H1 (cell line): ENCODE data around the gene CTPS1. TPM values are rescaled to one million over a fixed set of nuclear protein-coding genes. Genes with fewer than 3 reads are reported as not detected.

Experiments
- CTCF ChIA-PET: fragments of 300-600 bp; sonication (Branson Sonifier 250); formaldehyde crosslinking; loops from one replicate; lab custom pipeline; 2021; ENCODE audit not compliant: partially characterized antibody; lab: Charles Lee
- POLR2A ChIA-PET: fragments of 300-600 bp; sonication (Branson Sonifier 250); formaldehyde crosslinking; loops from one replicate; lab custom pipeline; 2021; ENCODE audit warnings: inconsistent platforms; ENCODE audit not compliant: partially characterized antibody; lab: Charles Lee
- DNase-seq, 2 experiments: peaks; one replicate each; pipeline versions ENCODE4 v3.0.0 to v3.0.0-alpha.2; 2010 to 2022; ENCODE audit warnings: low spot score in 2 of 2, low read depth in 1 of 2, mixed read lengths in 1 of 2
- FAIRE-seq: peaks from 2 replicates; lab custom pipeline; 2011; peaks lifted over from hg19 to GRCh38; lab: Jason Lieb, UNC
- H2AFZ ChIP-seq: 2 replicates; pipeline ENCODE4 v1.8.1; 2012; ENCODE audit warnings: low read length, inconsistent platforms
- H2AK5ac ChIP-seq: 2 replicates; pipeline ENCODE4 v1.6.1; 2013; ENCODE audit warnings: low read depth, low read length
- H2BK120ac ChIP-seq: replicated peaks from 2 replicates; pipeline ENCODE3; 2013; ENCODE audit warnings: low read depth, low read length, inconsistent platforms
- H2BK12ac ChIP-seq: 2 replicates; pipeline ENCODE4 v1.6.1; 2013; ENCODE audit warnings: low read depth, low read length
- H2BK15ac ChIP-seq: 2 replicates; pipeline ENCODE4 v1.6.1; 2013; ENCODE audit warnings: low read length
- H2BK20ac ChIP-seq: 2 replicates; pipeline ENCODE4 v1.6.1; 2013; ENCODE audit warnings: low read length
- H2BK5ac ChIP-seq: 2 replicates; pipeline ENCODE4 v1.6.1; 2013; ENCODE audit warnings: low read depth, low read length
- H3K14ac ChIP-seq: 2 replicates; pipeline ENCODE4 v1.6.1; 2013; ENCODE audit warnings: inconsistent platforms; ENCODE audit not compliant: insufficient read length
- H3K18ac ChIP-seq: 2 replicates; pipeline ENCODE4 v1.6.1; 2013; ENCODE audit warnings: low read length; ENCODE audit errors: extremely low read depth
- H3K23ac ChIP-seq: 2 replicates; pipeline ENCODE4 v1.6.1; 2013; ENCODE audit warnings: inconsistent platforms; ENCODE audit not compliant: insufficient read length
- H3K23me2 ChIP-seq: 2 replicates; pipeline ENCODE4 v1.6.1; 2013; ENCODE audit warnings: low read depth, low read length
- H3K27ac ChIP-seq: 2 replicates; pipeline ENCODE4 v1.6.1; 2011; ENCODE audit warnings: low read depth, low read length, inconsistent platforms
- H3K27me3 ChIP-seq, 4 experiments: replicated peaks in 1 of 4; 1 replicate in 1 of 4; 2 replicates in 3 of 4; pipeline versions ENCODE4 v1.6.1 to v1.8.1; 2011 to 2013; ENCODE audit warnings: low read length in 3 of 4, mild to moderate bottlenecking in 3 of 4, inconsistent platforms in 2 of 4, mixed read lengths in 2 of 4, moderate library complexity in 1 of 4; ENCODE audit not compliant: control insufficient read depth in 3 of 4, insufficient read depth in 3 of 4; ENCODE audit errors: extremely low read depth in 1 of 4
- H3K36me3 ChIP-seq, 4 experiments: 2 replicates each; pipeline versions ENCODE4 v1.6.1 to v1.8.1; 2011 to 2013; ENCODE audit warnings: mild to moderate bottlenecking in 4 of 4, low read length in 3 of 4, moderate library complexity in 2 of 4, control low read depth in 1 of 4, inconsistent platforms in 1 of 4; ENCODE audit not compliant: insufficient read depth in 4 of 4, control insufficient read depth in 2 of 4
- H3K4ac ChIP-seq: replicated peaks from 2 replicates; pipeline ENCODE3; 2013; ENCODE audit warnings: low read length, low read depth, mixed read lengths, inconsistent platforms; ENCODE audit not compliant: insufficient read length
- H3K4me1 ChIP-seq, 4 experiments: replicated peaks in 1 of 4; 1 replicate in 1 of 4; 2 replicates in 3 of 4; pipeline versions ENCODE4 v1.6.1 to v1.8.1; 2011 to 2013; ENCODE audit warnings: low read length in 3 of 4, inconsistent platforms in 2 of 4, mixed read lengths in 1 of 4; ENCODE audit not compliant: insufficient read depth in 4 of 4, control insufficient read depth in 3 of 4
- H3K4me2 ChIP-seq, 2 experiments: 2 replicates each; pipeline versions ENCODE4 v1.6.1 to v1.8.1; 2011 to 2013; ENCODE audit warnings: low read depth in 2 of 2, low read length in 2 of 2, control low read depth in 1 of 2, inconsistent platforms in 1 of 2, mild to moderate bottlenecking in 1 of 2; ENCODE audit not compliant: insufficient read depth in 1 of 2
- H3K4me3 ChIP-seq, 4 experiments: fragments of 200-600, 300-600 bp in 1 of 4; sonication (generic), shearing (Covaris generic), sonication (Bioruptor Twin) in 1 of 4; 2 replicates each; pipeline versions ENCODE4 v1.5.1 to v1.8.1; 2011 to 2016; ENCODE audit warnings: low read length in 4 of 4, low read depth in 3 of 4, control low read depth in 2 of 4, inconsistent platforms in 2 of 4, mild to moderate bottlenecking in 2 of 4, mixed read lengths in 1 of 4, moderate library complexity in 1 of 4; ENCODE audit not compliant: insufficient read depth in 2 of 4; ENCODE audit errors: extremely low read depth in 1 of 4
- H3K56ac ChIP-seq: replicated peaks from 2 replicates; pipeline ENCODE3; 2013; ENCODE audit warnings: low read depth, mild to moderate bottlenecking, mixed read lengths, low read length, inconsistent platforms; ENCODE audit not compliant: insufficient read length
- H3K79me1 ChIP-seq: 2 replicates; pipeline ENCODE4 v1.6.1; 2013; ENCODE audit warnings: low read depth, low read length, control low read depth
- H3K79me2 ChIP-seq, 2 experiments: 2 replicates each; pipeline versions ENCODE4 v1.6.1 to v1.8.1; 2012 to 2013; ENCODE audit warnings: low read length in 2 of 2, mild to moderate bottlenecking in 2 of 2, inconsistent platforms in 1 of 2; ENCODE audit not compliant: insufficient read depth in 2 of 2, control insufficient read depth in 1 of 2
- H3K9ac ChIP-seq, 4 experiments: replicated peaks in 1 of 4; 1 replicate in 1 of 4; 2 replicates in 3 of 4; pipeline versions ENCODE4 v1.6.1 to v1.8.1; 2011 to 2013; ENCODE audit warnings: low read depth in 3 of 4, low read length in 3 of 4, control low read depth in 2 of 4, mild to moderate bottlenecking in 2 of 4, moderate library complexity in 2 of 4, inconsistent platforms in 1 of 4; ENCODE audit errors: extremely low read depth in 1 of 4
- H3K9me3 ChIP-seq, 2 experiments: 2 replicates each; pipeline versions ENCODE4 v1.6.1 to v1.8.1; 2012 to 2013; ENCODE audit warnings: mild to moderate bottlenecking in 2 of 2, moderate library complexity in 2 of 2, control low read depth in 1 of 2, inconsistent platforms in 1 of 2, low read depth in 1 of 2, low read length in 1 of 2, mixed read lengths in 1 of 2; ENCODE audit not compliant: insufficient read depth in 2 of 2
- H4K20me1 ChIP-seq, 2 experiments: replicated peaks in 1 of 2; 2 replicates each; pipeline versions ENCODE3 to v1.8.1; 2011 to 2013; ENCODE audit warnings: inconsistent platforms in 2 of 2, low read length in 2 of 2, mild to moderate bottlenecking in 1 of 2; ENCODE audit not compliant: insufficient read depth in 2 of 2, control insufficient read depth in 1 of 2
- H4K5ac ChIP-seq: 2 replicates; pipeline ENCODE4 v1.6.1; 2013; ENCODE audit warnings: low read length, low read depth, mixed read lengths, inconsistent platforms; ENCODE audit not compliant: insufficient read length
- H4K8ac ChIP-seq: 2 replicates; pipeline ENCODE4 v1.8.0; 2013; ENCODE audit warnings: mild to moderate bottlenecking, moderate library complexity, low read length, inconsistent platforms; ENCODE audit not compliant: insufficient read depth; ENCODE audit errors: extremely low read depth
- H4K91ac ChIP-seq: replicated peaks from 2 replicates; pipeline ENCODE3; 2013; ENCODE audit warnings: low read length, mixed read lengths, inconsistent platforms; ENCODE audit not compliant: insufficient read length
- BACH1 ChIP-seq: IDR thresholded peaks from 2 replicates; pipeline ENCODE4 v1.6.1; 2012; ENCODE audit warnings: low read length, improper control_type of control experiment
- EGR1 ChIP-seq: IDR thresholded peaks from 2 replicates; pipeline ENCODE4 v1.6.1; 2011; ENCODE audit warnings: low read depth, low read length, borderline replicate concordance
- EP300 ChIP-seq, 2 experiments: IDR thresholded peaks; 1 replicate in 1 of 2; 2 replicates in 1 of 2; pipeline ENCODE4 v1.6.1; 2011 to 2012; ENCODE audit warnings: low read depth in 2 of 2, low read length in 2 of 2, mild to moderate bottlenecking in 2 of 2, borderline replicate concordance in 1 of 2, inconsistent platforms in 1 of 2, moderate library complexity in 1 of 2
- EZH2 ChIP-seq: fragments of 200-600 bp; sonication (generic); IDR thresholded peaks from 2 replicates; pipeline ENCODE4 v1.7.1; 2012; ENCODE audit warnings: low read depth, mild to moderate bottlenecking, moderate library complexity, low read length, inconsistent platforms; ENCODE audit not compliant: severe bottlenecking
- WGBS, 2 experiments: shearing (Covaris generic) in 1 of 2; methylation state at CpG; one replicate each; pipeline versions ENCODE4 v1.1.6 to v1.1.7; 2013 to 2015; ENCODE audit warnings: low lambda C conversion rate in 2 of 2, mixed read lengths in 2 of 2, inconsistent platforms in 1 of 2, low coverage in 1 of 2, missing lambda C conversion rate in 1 of 2; ENCODE audit not compliant: insufficient replicate concordance in 2 of 2, insufficient coverage in 1 of 2, insufficient read length in 1 of 2; ENCODE audit errors: extremely low coverage in 1 of 2, missing lambda C conversion rate in 1 of 2; 5-methylcytosine and 5-hydroxymethylcytosine counted together
- polyA plus RNA-seq, 7 experiments: library from polyadenylated mRNA; depleted of rRNA in 3 of 7; stranded (reverse) in 5 of 7; unstranded in 2 of 7; fragments of >200 nt in 5 of 7; fragments of 200-250 nt in 2 of 7; gene quantifications; 1 replicate in 5 of 7; 2 replicates in 1 of 7; 4 replicates in 1 of 7; pipeline versions ENCODE4 v1.2.1 to v1.2.3, GENCODE V29; 2011 to 2013; ENCODE audit warnings: missing spikeins in 2 of 7, mixed read lengths in 2 of 7
- total RNA-seq: library from RNA; stranded (reverse); fragmentation: NEBNext Ultra II Directional; extraction: Animal tissue kit (Norgen Biotek cat#: 25700); gene quantifications from 2 replicates; pipeline ENCODE4 v1.2.1, GENCODE V29; 2021

Gene CTPS1
- total and polyA plus RNA-seq, 2 of the 8 experiments (the other 6 are each of a cell fraction or from before 2014, with no cell fraction given) = 35.5 to 103 TPM

DNA sequence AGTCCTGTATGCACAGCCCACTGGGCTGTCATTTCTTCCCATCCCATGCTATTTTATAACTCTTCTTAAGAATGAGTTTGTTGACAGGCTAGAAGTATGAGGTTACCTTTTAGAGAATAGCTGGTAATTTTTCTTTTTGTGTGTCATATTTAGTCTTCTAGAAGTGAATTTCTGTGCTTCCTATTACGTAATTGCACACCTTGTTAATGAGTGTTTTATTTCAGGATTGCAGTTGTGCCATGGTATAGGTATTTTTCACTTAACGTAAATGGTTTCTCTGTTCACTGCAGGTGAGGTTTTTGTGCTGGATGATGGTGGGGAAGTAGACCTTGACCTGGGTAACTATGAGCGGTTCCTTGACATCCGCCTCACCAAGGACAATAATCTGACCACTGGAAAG, 5.0 kb downstream of the CTPS1 start:
- Histone ChIP-seq H3K4me1 (peaks cover 4 to 11% (median 4%) of the 10 kb centered on the region in 4 experiments; a peak in 5 of 7 replicates), H3K18ac (no peak overlapping the region), H3K4me2 (no peak overlapping the region), H2BK12ac (no peak overlapping the region), H3K27ac (no peak overlapping the region), H3K79me2 (peaks cover 17 to 61% of the 10 kb centered on the region in 2 experiments), H4K20me1 (peaks cover 12 to 27% of the 10 kb centered on the region in 2 experiments), H4K8ac (no peak overlapping the region), H3K23ac (no peak overlapping the region), H2AFZ (no peak overlapping the region), H2BK15ac (no peak overlapping the region), H4K5ac (no peak overlapping the region), H2BK20ac (no peak overlapping the region), H3K9me3 (no peaks in the 10 kb centered on the region), H3K56ac (no peak overlapping the region), H4K91ac (no peak overlapping the region), H2AK5ac (no peak overlapping the region), H3K9ac (no peak overlapping the region), H3K4ac (no peak overlapping the region), H3K23me2 (peaks cover 8% of the 10 kb centered on the region; the same call in 1 of the 2 replicates), H3K36me3 (peaks cover 40 to 65% (median 61%) of the 10 kb centered on the region in 4 experiments), H3K14ac (no peak overlapping the region), H2BK120ac (no peak overlapping the region), H2BK5ac (no peak overlapping the region), H3K27me3 (no peaks in the 10 kb centered on the region), H3K4me3 (no peak overlapping the region), H3K79me1 (no peaks in the 10 kb centered on the region; the same call in 1 of the 2 replicates)
- ChIA-PET CTCF (interaction anchor here (1.0 to 1.8 kb wide), 2 partner anchors 11 to 31 kb away, joined by 3 to 6 read pairs; no protein-coding TSS in a partner anchor), POLR2A (interaction anchor here (0.9 to 9.6 kb wide), 3 partner anchors 11 to 23 kb away, joined by 3 to 49 read pairs (median 4); no protein-coding TSS in a partner anchor)
- no peak for DNase-seq
- WGBS, 2 experiments = 95% methylated on average over 4 of the region's 4 CpGs; no CpG with 5 or more reads in 1 of the 2 experiments
- no peak for TF ChIP-seq EGR1
- no peak for TF ChIP-seq BACH1
- no peak for TF ChIP-seq EP300 (IDR thresholded peaks at IDR 0.05; ENCODE audit: borderline replicate concordance in 1 of 2, low read depth in 2 of 2, low read length in 2 of 2)
- no peak for TF ChIP-seq EZH2
- FAIRE-seq = no peak
